Measurements from ENCODE around the gene TARS2.

TARS2 gene

GRCh38 chr1:150536836-150537731, 49.9 kb downstream of the TARS2 start:
- no peak for DNase-seq
- no peak overlapping the region for H3K4me3 ChIP-seq (ENCODE audit: low read length)
- no peak overlapping the region for H2AFZ ChIP-seq (ENCODE audit: low read length)
- H3K9me2 ChIP-seq (replicated peaks; ENCODE audit: insufficient read depth, low read length): no peaks in the 10 kb centered on the region
- no peaks in the 10 kb centered on the region for H3K9me3 ChIP-seq (replicated peaks; ENCODE audit: insufficient read depth, low read length)
- TF ChIP-seq EZH2phosphoT487 (IDR thresholded peaks at IDR 0.05; ENCODE audit: low read length) (no peak), CTCF (IDR thresholded peaks at IDR 0.05; ENCODE audit: low read length) (no peak), EZH2 (optimal IDR thresholded peaks at IDR 0.05; ENCODE audit: low read depth, low read length) (no peak)
- H3K27ac ChIP-seq (ENCODE audit: low read length): no peak overlapping the region
- no peaks in the 10 kb centered on the region for H3K79me2 ChIP-seq (ENCODE audit: low read length)
- no peaks in the 10 kb centered on the region for H3F3A ChIP-seq (ENCODE audit: insufficient read depth, low read length)
- H3K36me3 ChIP-seq (replicated peaks; ENCODE audit: insufficient read depth, low read length): no peaks in the 10 kb centered on the region
- H3K27me3 ChIP-seq (replicated peaks; ENCODE audit: insufficient read depth, low read length): no peaks in the 10 kb centered on the region
- H4K20me1 ChIP-seq (ENCODE audit: insufficient read depth, low read length): no peaks in the 10 kb centered on the region
- H3K9ac ChIP-seq (ENCODE audit: low read length): no peak overlapping the region
- H3K4me1 ChIP-seq (ENCODE audit: low read length): no peaks in the 10 kb centered on the region
- no peak overlapping the region for H3K4me2 ChIP-seq (ENCODE audit: low read depth, low read length)

GRCh38 chr1:150537732-150538684, 50.8 kb downstream of the TARS2 start:
- no peak for DNase-seq
- Histone ChIP-seq H3K4me1 (ENCODE audit: low read length) (no peaks in the 10 kb centered on the region), H3K9ac (ENCODE audit: low read length) (no peak overlapping the region), H3K27ac (ENCODE audit: low read length) (no peak overlapping the region), H3K27me3 (replicated peaks; ENCODE audit: insufficient read depth, low read length) (no peaks in the 10 kb centered on the region), H3K79me2 (ENCODE audit: low read length) (no peaks in the 10 kb centered on the region), H4K20me1 (ENCODE audit: insufficient read depth, low read length) (no peaks in the 10 kb centered on the region), H3F3A (ENCODE audit: insufficient read depth, low read length) (no peaks in the 10 kb centered on the region), H3K9me2 (replicated peaks; ENCODE audit: insufficient read depth, low read length) (no peaks in the 10 kb centered on the region), H3K36me3 (replicated peaks; ENCODE audit: insufficient read depth, low read length) (no peaks in the 10 kb centered on the region), H3K4me2 (ENCODE audit: low read depth, low read length) (no peak overlapping the region), H3K9me3 (replicated peaks; ENCODE audit: insufficient read depth, low read length) (no peaks in the 10 kb centered on the region), H2AFZ (ENCODE audit: low read length) (no peak overlapping the region), H3K4me3 (ENCODE audit: low read length) (no peak overlapping the region)
- no peak for TF ChIP-seq EZH2 (optimal IDR thresholded peaks at IDR 0.05; ENCODE audit: low read depth, low read length)
- TF ChIP-seq CTCF (IDR thresholded peaks at IDR 0.05; ENCODE audit: low read length): no peak
- no peak for TF ChIP-seq EZH2phosphoT487 (IDR thresholded peaks at IDR 0.05; ENCODE audit: low read length)

GRCh38 chr1:150543500-150544143, 56.4 kb downstream of the TARS2 start:
- Histone ChIP-seq H3K4me1 (ENCODE audit: low read length) (0 out of 2 replicates have a peak, but pooled peaks cover 2% of the 10 kb centered on the region), H3K36me3 (replicated peaks; ENCODE audit: insufficient read depth, low read length) (no peaks in the 10 kb centered on the region), H4K20me1 (ENCODE audit: insufficient read depth, low read length) (no peaks in the 10 kb centered on the region), H2AFZ (ENCODE audit: low read length) (no peak overlapping the region), H3K9ac (ENCODE audit: low read length) (no peak overlapping the region), H3K9me2 (replicated peaks; ENCODE audit: insufficient read depth, low read length) (no peaks in the 10 kb centered on the region), H3K4me3 (ENCODE audit: low read length) (no peak overlapping the region), H3F3A (ENCODE audit: insufficient read depth, low read length) (no peaks in the 10 kb centered on the region), H3K27ac (ENCODE audit: low read length) (no peak overlapping the region), H3K27me3 (replicated peaks; ENCODE audit: insufficient read depth, low read length) (no peaks in the 10 kb centered on the region), H3K4me2 (ENCODE audit: low read depth, low read length) (no peak overlapping the region), H3K9me3 (replicated peaks; ENCODE audit: insufficient read depth, low read length) (no peaks in the 10 kb centered on the region), H3K79me2 (ENCODE audit: low read length) (no peaks in the 10 kb centered on the region)
- DNase-seq: no peak
- TF ChIP-seq CTCF (IDR thresholded peaks at IDR 0.05; ENCODE audit: low read length) (no peak), EZH2phosphoT487 (IDR thresholded peaks at IDR 0.05; ENCODE audit: low read length) (no peak), EZH2 (optimal IDR thresholded peaks at IDR 0.05; ENCODE audit: low read depth, low read length) (no peak)
